Central memory CD8-positive, alpha-beta T cell (primary cell): ENCODE measurements around the gene TRIM33.
A peak's percentile ranks its signal among the peaks of the same experiment; 100 is the strongest.
"Not testable (repeated sequence)": the region's sequence is repeated elsewhere in the genome, so short reads cannot be mapped to it uniquely, and the experiment has no call there.

Source experiments
- ATAC-seq: fragments of 150-1000 bp; cut with Tn5 transposase; replicated peaks from 2 replicates; pipeline ENCODE4 v1.10.0; 2022; ENCODE audit warnings: mild to moderate bottlenecking, moderate FRiP score, moderate number of reproducible peaks; ENCODE audit not compliant: poor library complexity, severe bottlenecking; ENCODE audit errors: extremely low read depth
- DNase-seq, 2 donors: peaks; one replicate each; pipeline ENCODE4 v3.0.0; 2021; ENCODE audit warnings: low spot score in 2 of 2
- H3K27ac Mint-ChIP-seq: one replicate; pipeline ENCODE4 v1.8.0; 2022; ENCODE audit warnings: low read depth, mild to moderate bottlenecking, moderate library complexity, mixed read lengths
- H3K27me3 Mint-ChIP-seq: one replicate; pipeline ENCODE4 v1.8.0; 2022; ENCODE audit warnings: mixed read lengths
- H3K36me3 Mint-ChIP-seq: one replicate; pipeline ENCODE4 v1.8.0; 2022; ENCODE audit warnings: mild to moderate bottlenecking, moderate library complexity, mixed read lengths; ENCODE audit not compliant: insufficient read depth
- H3K4me1 Mint-ChIP-seq: one replicate; pipeline ENCODE4 v1.8.0; 2022; ENCODE audit warnings: mixed read lengths
- H3K4me3 Mint-ChIP-seq: one replicate; pipeline ENCODE4 v1.8.0; 2022; ENCODE audit warnings: mild to moderate bottlenecking, moderate library complexity, mixed read lengths
- H3K9me3 Mint-ChIP-seq: one replicate; pipeline ENCODE4 v1.8.0; 2022; ENCODE audit warnings: mixed read lengths

TRIM33 gene

DNA sequence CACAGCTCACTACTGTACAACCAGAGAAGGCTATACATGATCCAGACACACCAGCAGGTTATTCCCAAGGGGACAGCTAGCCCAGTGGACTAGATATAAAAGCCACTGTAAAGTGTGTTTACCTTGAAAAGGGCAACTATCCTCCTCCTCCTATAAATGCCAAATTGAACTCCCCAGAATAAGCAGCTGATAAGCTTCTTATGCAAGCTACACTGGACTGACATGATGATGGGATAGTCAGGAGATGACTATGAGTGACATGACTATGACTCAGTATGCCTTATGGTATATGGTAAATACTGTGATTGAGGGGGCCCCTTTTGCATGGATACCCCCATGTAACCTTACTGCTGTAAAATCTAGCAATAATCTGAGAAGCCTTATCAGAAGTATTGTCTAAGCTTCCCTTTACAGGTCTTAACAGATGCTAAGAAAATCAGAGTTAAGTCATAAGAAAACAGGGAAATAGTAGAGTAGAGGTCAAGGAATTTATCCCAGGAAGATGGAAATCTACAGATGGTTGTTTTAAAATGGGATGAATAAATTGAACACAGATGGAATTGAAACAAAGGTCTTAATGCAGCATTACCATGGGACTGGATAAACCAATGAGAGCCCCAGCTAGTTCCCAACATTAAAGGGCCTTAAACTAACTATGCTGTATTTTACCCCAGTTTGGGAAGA lies 55.8 kb downstream of the TRIM33 start:
- Mint-ChIP-seq H3K9me3 (no peaks in the 10 kb centered on the region), H3K4me3 (no peak overlapping the region), H3K36me3 (peaks cover 25% of the 10 kb centered on the region), H3K4me1 (peaks cover 34% of the 10 kb centered on the region), H3K27ac (no peak overlapping the region), H3K27me3 (no peaks in the 10 kb centered on the region)
- ATAC-seq: no peak
- no peak for DNase-seq

DNA sequence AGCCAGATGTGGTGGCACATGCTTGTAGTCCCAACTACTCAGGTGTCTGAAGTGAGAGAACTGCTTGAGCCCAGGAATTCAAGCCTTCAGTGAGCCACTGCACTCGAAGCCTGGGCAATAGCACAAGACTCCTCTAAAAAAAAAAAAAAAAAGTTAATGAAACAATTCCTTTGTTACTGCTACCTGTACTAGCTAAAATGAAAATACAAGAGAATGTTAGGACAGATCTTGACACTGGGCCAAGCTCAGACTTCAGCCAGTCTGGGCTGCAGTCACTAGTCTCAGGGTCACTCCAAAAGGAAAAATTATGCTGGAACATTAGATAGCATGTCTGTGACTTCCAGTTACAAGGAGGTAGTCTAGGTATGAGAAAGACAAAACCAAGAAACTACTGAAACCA lies 56.5 kb downstream of the TRIM33 start:
- H3K27ac Mint-ChIP-seq: no peak overlapping the region
- H3K36me3 Mint-ChIP-seq: peaks cover 22% of the 10 kb centered on the region

DNA sequence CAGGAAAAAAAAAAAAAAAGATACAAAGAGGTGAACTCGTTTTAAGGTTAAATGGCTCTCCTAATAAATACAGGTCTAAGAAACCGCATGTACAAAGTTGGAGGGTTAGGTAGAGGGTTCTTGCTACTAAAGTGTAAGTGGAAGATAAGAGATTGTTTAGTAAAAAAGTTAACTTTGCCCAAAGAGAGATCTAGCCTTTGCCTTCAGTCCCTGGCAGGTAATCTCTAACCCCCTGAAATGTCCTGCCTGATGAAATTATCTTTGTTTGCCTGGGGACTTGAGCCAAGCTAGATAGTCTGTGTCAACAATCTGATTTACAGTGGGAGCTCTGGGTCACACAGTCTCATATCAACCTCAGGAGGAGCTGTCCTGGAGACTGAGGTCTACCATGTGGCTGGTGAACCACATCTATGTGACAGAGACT lies 57.6 kb downstream of the TRIM33 start:
- peaks cover 22% of the 10 kb centered on the region for H3K36me3 Mint-ChIP-seq
- H3K4me1 Mint-ChIP-seq: peaks cover 23% of the 10 kb centered on the region
- ATAC-seq (no peak), DNase-seq (no peak)
- H3K27ac Mint-ChIP-seq: no peak overlapping the region
- no peaks in the 10 kb centered on the region for H3K9me3 Mint-ChIP-seq
- no peaks in the 10 kb centered on the region for H3K27me3 Mint-ChIP-seq
- H3K4me3 Mint-ChIP-seq: no peak overlapping the region

More for the DNA sequence above, 56.5 kb downstream of the TRIM33 start:
- ATAC-seq (no peak), DNase-seq (no peak)
- Mint-ChIP-seq H3K4me1 (peaks cover 27% of the 10 kb centered on the region), H3K27me3 (no peaks in the 10 kb centered on the region), H3K4me3 (no peak overlapping the region), H3K9me3 (no peaks in the 10 kb centered on the region)

DNA sequence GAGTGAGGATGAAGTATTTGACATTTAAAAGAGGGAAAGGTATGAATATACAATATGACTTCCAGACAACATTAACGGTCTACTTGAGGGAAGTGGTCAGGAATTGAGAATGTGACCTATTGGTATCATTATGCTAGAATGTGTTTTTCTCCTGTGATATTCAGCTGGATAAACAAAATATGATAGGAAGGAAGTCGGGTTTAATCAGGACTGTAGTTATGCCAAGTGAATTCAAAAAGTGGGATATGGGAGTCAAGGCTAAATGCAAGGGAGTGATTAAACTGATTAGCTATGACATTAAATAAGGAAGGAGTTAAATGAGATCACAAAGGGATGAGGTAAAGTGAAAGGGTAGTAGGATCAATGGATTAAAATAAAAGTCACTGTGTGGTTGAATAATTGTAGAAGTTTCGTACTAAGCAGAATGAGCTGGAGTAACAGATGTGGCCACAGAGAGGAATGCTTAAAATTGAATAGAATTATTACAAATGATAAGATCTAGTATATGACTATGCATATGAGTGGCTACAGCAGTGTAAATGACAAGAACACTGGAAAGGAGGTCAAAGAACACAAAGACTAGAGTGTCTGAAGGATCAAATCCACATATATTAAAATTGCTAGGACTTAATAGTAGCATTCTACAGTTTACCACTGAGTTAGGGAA lies 62.5 kb downstream of the TRIM33 start:
- ATAC-seq (no peak), DNase-seq (no peak)
- Mint-ChIP-seq H3K9me3 (no peaks in the 10 kb centered on the region), H3K27me3 (no peaks in the 10 kb centered on the region), H3K4me1 (peaks cover 11% of the 10 kb centered on the region), H3K27ac (no peak overlapping the region), H3K4me3 (no peak overlapping the region), H3K36me3 (peaks cover 12% of the 10 kb centered on the region)

DNA sequence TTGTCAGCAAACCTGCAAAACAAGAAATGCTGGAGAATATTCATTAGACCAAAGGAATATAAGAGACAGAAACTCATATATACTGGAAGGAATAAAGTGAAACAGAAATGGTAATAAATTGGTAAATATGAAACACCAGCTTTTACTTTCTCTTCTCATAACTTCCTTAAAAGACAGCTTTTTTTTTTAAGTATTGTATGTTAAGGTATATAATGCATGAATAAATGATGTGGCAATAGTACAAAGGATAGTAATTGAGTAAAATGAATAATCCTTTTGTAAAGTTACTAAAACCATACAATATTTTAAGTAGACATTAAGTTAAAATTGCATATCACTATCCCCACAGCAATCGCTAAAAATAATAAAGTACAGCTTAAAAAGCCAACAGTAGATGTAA lies 64.8 kb downstream of the TRIM33 start:
- no peaks in the 10 kb centered on the region for H3K27me3 Mint-ChIP-seq
- H3K27ac Mint-ChIP-seq: no peak overlapping the region
- no peaks in the 10 kb centered on the region for H3K9me3 Mint-ChIP-seq
- no peak for DNase-seq
- H3K36me3 Mint-ChIP-seq: peaks cover 10% of the 10 kb centered on the region
- H3K4me1 Mint-ChIP-seq: peaks cover 6% of the 10 kb centered on the region
- ATAC-seq: no peak
- H3K4me3 Mint-ChIP-seq: no peak overlapping the region

DNA sequence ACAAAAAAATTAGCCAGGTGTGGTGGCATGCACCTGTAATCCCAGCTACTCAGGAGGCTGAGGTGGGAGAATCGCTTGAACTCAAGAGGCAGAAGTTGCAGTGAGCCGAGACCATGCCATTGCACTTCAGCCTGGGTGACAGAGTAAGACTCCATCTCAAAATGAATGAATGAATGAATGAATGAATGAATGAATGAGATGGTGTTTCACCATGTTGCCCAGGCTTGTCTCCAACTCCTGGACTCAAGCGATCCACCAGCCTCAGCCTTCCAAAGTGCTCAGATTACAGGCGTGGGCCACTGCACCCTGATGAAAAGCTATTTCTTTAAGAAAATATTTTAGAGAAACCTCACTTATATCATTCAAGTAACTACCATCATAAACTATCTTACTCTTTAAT lies 67.8 kb downstream of the TRIM33 start:
- H3K9me3 Mint-ChIP-seq, ATAC-seq, H3K27ac Mint-ChIP-seq, H3K27me3 Mint-ChIP-seq, H3K4me3 Mint-ChIP-seq, DNase-seq: not testable (repeated sequence)
- Mint-ChIP-seq H3K36me3 (peaks cover 19% of the 10 kb centered on the region), H3K4me1 (peaks cover 28% of the 10 kb centered on the region)

DNA sequence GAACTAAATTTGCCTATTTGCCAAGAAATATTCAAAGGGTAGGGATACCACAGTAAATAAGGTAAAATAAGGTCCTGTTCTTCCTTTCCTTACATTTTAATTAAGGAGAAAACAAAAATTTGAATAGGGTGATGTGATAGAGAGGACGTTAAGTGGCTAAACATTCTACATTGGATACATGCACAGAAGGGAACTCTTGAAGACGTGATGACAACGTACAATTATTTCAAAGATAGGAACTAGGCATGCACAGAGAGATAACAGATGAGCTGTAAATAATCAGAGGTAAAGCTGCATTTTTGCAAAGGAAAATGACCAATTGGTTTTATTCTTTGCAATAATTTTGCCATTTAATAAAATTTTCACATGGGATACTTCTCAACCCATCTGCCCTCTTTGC lies 69.7 kb downstream of the TRIM33 start:
- Mint-ChIP-seq H3K9me3 (no peaks in the 10 kb centered on the region), H3K4me3 (no peak overlapping the region), H3K27me3 (no peaks in the 10 kb centered on the region), H3K27ac (no peak overlapping the region), H3K36me3 (peaks cover 20% of the 10 kb centered on the region), H3K4me1 (peaks cover 28% of the 10 kb centered on the region)
- DNase-seq (no peak), ATAC-seq (no peak)

DNA sequence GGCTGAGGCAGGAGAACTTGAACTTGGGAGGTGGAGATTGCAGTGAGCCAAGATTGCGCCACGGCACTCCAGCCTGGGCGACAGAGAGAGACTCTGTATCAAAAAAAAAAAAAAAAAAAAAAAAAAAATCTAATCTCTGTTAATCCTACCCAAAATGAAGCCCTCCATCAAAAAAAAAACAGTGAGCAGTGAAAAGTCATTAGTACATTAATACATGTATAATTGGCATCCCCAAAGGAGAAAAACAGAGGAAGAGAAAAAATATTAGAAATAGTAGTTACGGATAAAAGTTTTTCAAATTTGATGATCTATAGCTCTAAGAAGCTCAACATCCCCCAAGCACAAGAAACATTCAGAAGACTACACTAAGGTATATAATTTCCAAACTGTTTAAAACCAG lies 71.6 kb downstream of the TRIM33 start:
- H3K27me3 Mint-ChIP-seq: no peaks in the 10 kb centered on the region
- H3K9me3 Mint-ChIP-seq: no peaks in the 10 kb centered on the region
- ATAC-seq (no peak), DNase-seq (no peak)
- no peak overlapping the region for H3K4me3 Mint-ChIP-seq
- H3K4me1 Mint-ChIP-seq: peaks cover 34% of the 10 kb centered on the region
- peaks cover 16% of the 10 kb centered on the region for H3K36me3 Mint-ChIP-seq
- no peak overlapping the region for H3K27ac Mint-ChIP-seq

DNA sequence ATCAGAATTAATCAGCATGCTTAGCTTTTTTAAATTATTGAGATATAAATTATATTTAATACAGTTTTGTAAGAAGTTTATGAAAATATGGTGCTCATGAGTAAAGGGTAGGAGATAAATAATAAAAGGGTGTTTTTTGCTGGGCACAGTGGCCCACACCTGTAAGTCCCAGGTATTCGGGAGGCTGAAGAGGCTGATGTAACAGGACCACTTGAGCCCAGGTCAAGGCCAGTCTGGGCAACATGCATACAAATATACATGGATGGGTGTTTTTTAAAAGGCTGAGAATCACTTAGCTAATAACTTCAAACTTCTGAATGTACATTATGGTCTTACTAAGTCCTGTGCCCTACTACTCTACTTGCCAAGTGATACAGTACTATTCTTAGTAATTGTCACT lies 73.2 kb downstream of the TRIM33 start:
- DNase-seq: no peak
- ATAC-seq: no peak
- Mint-ChIP-seq H3K27ac (no peak overlapping the region), H3K4me3 (no peak overlapping the region), H3K4me1 (peaks cover 34% of the 10 kb centered on the region), H3K27me3 (no peaks in the 10 kb centered on the region), H3K9me3 (no peaks in the 10 kb centered on the region), H3K36me3 (peaks cover 20% of the 10 kb centered on the region)

DNA sequence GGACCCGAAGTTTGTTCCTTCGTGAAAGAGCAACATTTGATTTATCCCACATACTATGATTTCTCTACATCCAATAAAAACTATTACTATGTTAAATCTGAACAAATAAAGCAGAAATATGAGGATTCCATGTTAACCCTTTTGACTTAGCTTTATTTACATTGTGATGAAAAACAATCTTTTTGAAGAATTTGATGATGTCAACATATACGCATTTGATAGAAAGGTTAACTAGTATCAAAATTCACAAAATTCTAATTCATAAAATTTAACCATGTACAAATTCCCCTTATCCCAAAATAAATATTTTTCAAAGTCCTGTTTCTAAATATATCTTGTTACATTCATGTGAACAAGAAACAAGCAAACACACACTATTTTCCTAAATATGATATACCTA lies 74.2 kb downstream of the TRIM33 start:
- H3K9me3 Mint-ChIP-seq: no peaks in the 10 kb centered on the region

DNA sequence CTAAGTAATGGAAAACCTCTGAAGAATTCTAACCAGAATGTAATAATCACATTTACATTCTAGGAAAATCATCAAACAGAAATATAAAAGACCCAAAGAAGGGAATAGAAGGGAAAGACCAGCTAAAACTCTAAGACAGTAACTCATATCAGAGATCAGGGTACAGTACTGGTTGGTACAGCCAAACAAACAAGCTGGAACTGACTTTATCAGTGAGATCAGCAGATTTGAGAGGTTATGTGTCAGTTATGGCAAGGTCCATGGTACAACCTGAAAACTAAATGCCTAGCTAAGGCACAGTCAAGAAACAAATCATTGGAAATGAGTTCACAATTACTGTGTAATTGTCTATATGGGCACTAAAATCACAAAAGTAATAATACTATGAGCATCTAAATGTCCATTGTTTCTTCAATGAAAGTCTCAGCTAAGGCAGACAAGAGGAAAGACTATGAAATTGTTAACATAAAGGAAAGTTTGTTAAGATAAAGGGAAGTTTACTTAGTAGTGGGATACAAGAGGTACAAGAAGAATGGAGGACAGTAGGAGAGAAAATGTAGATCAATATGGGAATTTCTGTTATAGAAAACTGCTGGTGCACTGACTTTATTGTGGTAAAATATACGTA lies 75.8 kb downstream of the TRIM33 start:
- Mint-ChIP-seq H3K36me3 (peaks cover 18% of the 10 kb centered on the region), H3K4me3 (no peak overlapping the region), H3K27me3 (no peaks in the 10 kb centered on the region), H3K4me1 (peaks cover 30% of the 10 kb centered on the region), H3K9me3 (no peaks in the 10 kb centered on the region), H3K27ac (peak overlapping the region; percentile 47)
- DNase-seq (no peak), ATAC-seq (no peak)

More for the DNA sequence above, 74.2 kb downstream of the TRIM33 start:
- no peaks in the 10 kb centered on the region for H3K27me3 Mint-ChIP-seq
- ATAC-seq: no peak
- peaks cover 20% of the 10 kb centered on the region for H3K36me3 Mint-ChIP-seq
- H3K4me1 Mint-ChIP-seq: peaks cover 34% of the 10 kb centered on the region
- no peak overlapping the region for H3K27ac Mint-ChIP-seq
- DNase-seq: no peak
- no peak overlapping the region for H3K4me3 Mint-ChIP-seq

DNA sequence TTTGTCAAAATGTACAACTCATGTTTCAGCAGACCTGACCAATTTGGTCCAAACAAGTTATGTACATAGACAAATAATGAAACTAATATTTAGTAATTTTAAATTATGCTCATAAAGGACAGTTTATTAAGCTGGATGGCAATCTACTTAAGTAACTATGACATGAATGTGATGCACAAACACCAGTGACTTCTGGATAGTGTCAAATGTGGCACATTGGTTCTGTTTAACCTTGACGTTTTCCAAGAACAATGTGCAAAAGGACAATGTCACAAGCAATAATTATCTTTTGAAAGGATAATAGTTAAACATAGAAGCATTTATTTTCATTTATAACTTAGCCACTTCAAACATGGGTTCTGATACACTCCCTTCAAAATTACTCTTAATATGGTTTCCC lies 80.0 kb downstream of the TRIM33 start:
- Mint-ChIP-seq H3K9me3 (no peaks in the 10 kb centered on the region), H3K36me3 (peaks cover 28% of the 10 kb centered on the region), H3K27me3 (no peaks in the 10 kb centered on the region), H3K4me1 (peaks cover 12% of the 10 kb centered on the region), H3K4me3 (no peak overlapping the region), H3K27ac (no peak overlapping the region)
- ATAC-seq: no peak
- DNase-seq: no peak
